WTC11 (cell line): Measurements from ENCODE around the gene GAB2. TPM values are rescaled to one million over a fixed set of nuclear protein-coding genes. Genes with fewer than 3 reads are reported as not detected.

Source experiments
- ATAC-seq: fragments of 200-7000 bp; cut with Tn5 transposase; 2 replicates; pipeline ENCODE4 v1.10.0; 2021; ENCODE audit warnings: mild to moderate bottlenecking, moderate library complexity
- CTCF ChIA-PET: fragments of 300-600 bp; sonication (Branson Sonifier 250); formaldehyde crosslinking; loops from one replicate; lab custom pipeline; 2021; ENCODE audit warnings: antibody characterized with exemption; lab: Charles Lee
- POLR2A ChIA-PET: fragments of 350-600 bp; sonication (Branson Sonifier 250); formaldehyde crosslinking; loops from one replicate; lab custom pipeline; 2021; ENCODE audit warnings: antibody characterized with exemption; lab: Charles Lee
- DNase-seq: peaks from one replicate; pipeline ENCODE4 v3.0.0; 2021; ENCODE audit warnings: low spot score
- H3K27ac Mint-ChIP-seq: 2 replicates; pipeline ENCODE4 v1.8.0; 2021; ENCODE audit warnings: mixed read lengths
- H3K27me3 Mint-ChIP-seq: 2 replicates; pipeline ENCODE4 v1.8.0; 2021; ENCODE audit warnings: low read depth, mild to moderate bottlenecking, moderate library complexity, mixed read lengths
- H3K36me3 Mint-ChIP-seq: 2 replicates; pipeline ENCODE4 v1.8.0; 2021; ENCODE audit warnings: mixed read lengths
- H3K4me1 Mint-ChIP-seq: 2 replicates; pipeline ENCODE4 v1.8.0; 2022; ENCODE audit warnings: mixed read lengths
- H3K4me3 Mint-ChIP-seq: 2 replicates; pipeline ENCODE4 v1.8.0; 2021; ENCODE audit warnings: mild to moderate bottlenecking, moderate library complexity, mixed read lengths
- H3K9me3 Mint-ChIP-seq: 2 replicates; pipeline ENCODE4 v1.8.0; 2021; ENCODE audit warnings: mixed read lengths
- FOXK1 ChIP-seq: sonication (generic); formaldehyde crosslinking; IDR thresholded peaks from 2 replicates; pipeline ENCODE4 v1.8.0; 2022; ENCODE audit warnings: mild to moderate bottlenecking, moderate library complexity, missing genetic modification reagents
- GTF2I ChIP-seq: fragments of 250-450 bp; sonication (Bioruptor Pico); conservative IDR thresholded peaks from 2 replicates; pipeline ENCODE4 v1.4.0; 2021; ENCODE audit warnings: mild to moderate bottlenecking
- HMGA2 ChIP-seq: fragments of 250-450 bp; sonication (Bioruptor Pico); IDR thresholded peaks from 2 replicates; pipeline ENCODE4 v1.4.0; 2021; ENCODE audit warnings: mild to moderate bottlenecking, moderate library complexity
- IRF2 ChIP-seq: sonication (generic); formaldehyde crosslinking; IDR thresholded peaks from 2 replicates; pipeline ENCODE4 v1.8.0; 2022; ENCODE audit warnings: low read depth, missing genetic modification reagents, borderline replicate concordance
- JAZF1 ChIP-seq: fragments of 250-450 bp; sonication (Bioruptor Pico); IDR thresholded peaks from 2 replicates; pipeline ENCODE4 v1.9.0; 2021; ENCODE audit warnings: moderate library complexity, mild to moderate bottlenecking, inconsistent platforms
- NFYB ChIP-seq: sonication (generic); formaldehyde crosslinking; conservative IDR thresholded peaks from 2 replicates; pipeline ENCODE4 v1.8.0; 2022; ENCODE audit warnings: low read depth, missing genetic modification reagents
- NR3C1 ChIP-seq: sonication (generic); formaldehyde crosslinking; conservative IDR thresholded peaks from 2 replicates; pipeline ENCODE4 v1.8.1; 2023; ENCODE audit warnings: low read depth, mild to moderate bottlenecking, missing genetic modification reagents
- PRRX2 ChIP-seq: fragments of 250-450 bp; sonication (Bioruptor Pico); IDR thresholded peaks from 2 replicates; pipeline ENCODE4 v1.8.0; 2021; ENCODE audit warnings: mild to moderate bottlenecking
- RORB ChIP-seq: fragments of 250-450 bp; sonication (Bioruptor Pico); IDR thresholded peaks from 2 replicates; pipeline ENCODE4 v1.9.0; 2021; ENCODE audit warnings: mild to moderate bottlenecking
- TCF7 ChIP-seq: sonication (generic); formaldehyde crosslinking; IDR thresholded peaks from 2 replicates; pipeline ENCODE4 v1.8.0; 2022; ENCODE audit warnings: mild to moderate bottlenecking, low read depth, missing genetic modification reagents, moderate library complexity
- TEAD4 ChIP-seq: sonication (generic); formaldehyde crosslinking; IDR thresholded peaks from 2 replicates; pipeline ENCODE4 v1.8.0; 2022; ENCODE audit warnings: mild to moderate bottlenecking, missing genetic modification reagents
- ZNF138 ChIP-seq: sonication (generic); formaldehyde crosslinking; conservative IDR thresholded peaks from 2 replicates; pipeline ENCODE4 v1.8.1; 2022; ENCODE audit warnings: mild to moderate bottlenecking, moderate library complexity, missing genetic modification reagents
- ZNF219 ChIP-seq: sonication (generic); formaldehyde crosslinking; IDR thresholded peaks from 2 replicates; pipeline ENCODE4 v1.8.0; 2023; ENCODE audit warnings: missing genetic modification reagents, mild to moderate bottlenecking, borderline replicate concordance
- ZNF281 ChIP-seq: sonication (generic); formaldehyde crosslinking; IDR thresholded peaks from 2 replicates; pipeline ENCODE4 v1.8.0; 2023; ENCODE audit warnings: mild to moderate bottlenecking, missing genetic modification reagents
- ZNF317 ChIP-seq: sonication (generic); formaldehyde crosslinking; IDR thresholded peaks from 2 replicates; pipeline ENCODE4 v1.8.1; 2023; ENCODE audit warnings: low read depth, mild to moderate bottlenecking, moderate library complexity, missing genetic modification reagents, borderline replicate concordance
- ZNF423 ChIP-seq: fragments of 250-450 bp; sonication (Bioruptor Pico); IDR thresholded peaks from 2 replicates; pipeline ENCODE4 v2.1.2; 2022; ENCODE audit warnings: mild to moderate bottlenecking, moderate library complexity
- ZNF671 ChIP-seq: fragments of 250-450 bp; sonication (Bioruptor Pico); IDR thresholded peaks from 2 replicates; pipeline ENCODE4 v1.8.0; 2021; ENCODE audit warnings: mild to moderate bottlenecking
- total RNA-seq: library from RNA; stranded (reverse); gene quantifications from 3 replicates; pipeline ENCODE4 v1.2.3, GENCODE V29; 2021
- TF ChIP-seq, protein P1 (sequence below): sonication (generic); formaldehyde crosslinking; IDR thresholded peaks from 2 replicates; pipeline ENCODE4 v1.8.0; 2023; ENCODE audit warnings: missing genetic modification reagents
- TF ChIP-seq, protein P2 (sequence below): sonication (generic); formaldehyde crosslinking; IDR thresholded peaks from 2 replicates; pipeline ENCODE4 v1.8.1; 2023; ENCODE audit warnings: mild to moderate bottlenecking, moderate library complexity, missing genetic modification reagents
- TF ChIP-seq, protein P3 (sequence below): fragments of 250-450 bp; sonication (Bioruptor Pico); IDR thresholded peaks from 2 replicates; pipeline ENCODE4 v1.8.0; 2021; ENCODE audit warnings: mild to moderate bottlenecking
- TF ChIP-seq, protein P4 (sequence below): sonication (generic); formaldehyde crosslinking; conservative IDR thresholded peaks from 2 replicates; pipeline ENCODE4 v1.8.1; 2023; ENCODE audit warnings: mild to moderate bottlenecking, low read depth, missing genetic modification reagents, moderate library complexity
- TF ChIP-seq, protein P5 (sequence below): sonication (generic); formaldehyde crosslinking; IDR thresholded peaks from 2 replicates; pipeline ENCODE4 v1.8.0; 2023; ENCODE audit warnings: missing genetic modification reagents, mild to moderate bottlenecking, borderline replicate concordance

The GAB2 gene
- total RNA-seq, 1 experiment from 2014 or later, result 10.6 TPM

DNA sequence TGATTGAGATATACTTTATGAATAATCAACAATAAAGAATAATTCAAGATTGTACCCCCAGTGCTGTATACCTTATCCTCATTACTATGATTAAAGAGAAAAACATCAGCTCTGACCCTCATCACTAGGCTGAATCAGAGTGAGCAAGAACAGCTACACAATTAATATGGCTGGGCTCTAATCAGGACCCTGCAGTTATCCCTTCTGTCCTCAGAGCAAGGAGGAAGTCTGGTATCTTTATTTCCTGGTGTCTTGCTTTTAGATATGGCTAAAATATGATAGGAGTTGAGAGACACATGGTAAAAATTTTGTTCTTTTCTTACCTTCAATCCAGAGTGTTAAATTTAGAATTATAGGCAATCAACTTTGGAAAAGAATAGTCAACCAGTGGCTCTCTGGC, 28.6 kb upstream of the GAB2 start:
- ATAC-seq (no peak), DNase-seq (no peak)
- Mint-ChIP-seq H3K27me3 (no peaks in the 10 kb centered on the region), H3K4me1 (no peaks in the 10 kb centered on the region), H3K9me3 (no peaks in the 10 kb centered on the region), H3K36me3 (peaks cover 12% of the 10 kb centered on the region), H3K4me3 (no peak overlapping the region), H3K27ac (no peak overlapping the region)
- no peak for TF ChIP-seq GTF2I (CRISPR knock-in tag)
- no peak for TF ChIP-seq PRRX2
- TF ChIP-seq ZNF671 (CRISPR knock-in tag), result no peak
- TF ChIP-seq NR3C1 (CRISPR knock-in tag), result no peak
- no peak for TF ChIP-seq ZNF423 (CRISPR knock-in tag)
- TF ChIP-seq, protein P1, sequence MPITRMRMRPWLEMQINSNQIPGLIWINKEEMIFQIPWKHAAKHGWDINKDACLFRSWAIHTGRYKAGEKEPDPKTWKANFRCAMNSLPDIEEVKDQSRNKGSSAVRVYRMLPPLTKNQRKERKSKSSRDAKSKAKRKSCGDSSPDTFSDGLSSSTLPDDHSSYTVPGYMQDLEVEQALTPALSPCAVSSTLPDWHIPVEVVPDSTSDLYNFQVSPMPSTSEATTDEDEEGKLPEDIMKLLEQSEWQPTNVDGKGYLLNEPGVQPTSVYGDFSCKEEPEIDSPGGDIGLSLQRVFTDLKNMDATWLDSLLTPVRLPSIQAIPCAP, result no peak
- TF ChIP-seq FOXK1 (CRISPR knock-in tag), result no peak
- TF ChIP-seq IRF2 (CRISPR knock-in tag), result no peak
- TF ChIP-seq, protein P2, sequence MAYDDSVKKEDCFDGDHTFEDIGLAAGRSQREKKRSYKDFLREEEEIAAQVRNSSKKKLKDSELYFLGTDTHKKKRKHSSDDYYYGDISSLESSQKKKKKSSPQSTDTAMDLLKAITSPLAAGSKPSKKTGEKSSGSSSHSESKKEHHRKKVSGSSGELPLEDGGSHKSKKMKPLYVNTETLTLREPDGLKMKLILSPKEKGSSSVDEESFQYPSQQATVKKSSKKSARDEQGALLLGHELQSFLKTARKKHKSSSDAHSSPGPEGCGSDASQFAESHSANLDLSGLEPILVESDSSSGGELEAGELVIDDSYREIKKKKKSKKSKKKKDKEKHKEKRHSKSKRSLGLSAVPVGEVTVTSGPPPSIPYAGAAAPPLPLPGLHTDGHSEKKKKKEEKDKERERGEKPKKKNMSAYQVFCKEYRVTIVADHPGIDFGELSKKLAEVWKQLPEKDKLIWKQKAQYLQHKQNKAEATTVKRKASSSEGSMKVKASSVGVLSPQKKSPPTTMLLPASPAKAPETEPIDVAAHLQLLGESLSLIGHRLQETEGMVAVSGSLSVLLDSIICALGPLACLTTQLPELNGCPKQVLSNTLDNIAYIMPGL, result no peak
- no peak for TF ChIP-seq RORB (CRISPR knock-in tag)
- TF ChIP-seq ZNF317 (CRISPR knock-in tag), result no peak
- TF ChIP-seq ZNF219, result no peak
- no peak for TF ChIP-seq ZNF138 (CRISPR knock-in tag)
- no peak for TF ChIP-seq ZNF281 (CRISPR knock-in tag)
- TF ChIP-seq JAZF1 (CRISPR knock-in tag), result no peak
- TF ChIP-seq, protein P3, sequence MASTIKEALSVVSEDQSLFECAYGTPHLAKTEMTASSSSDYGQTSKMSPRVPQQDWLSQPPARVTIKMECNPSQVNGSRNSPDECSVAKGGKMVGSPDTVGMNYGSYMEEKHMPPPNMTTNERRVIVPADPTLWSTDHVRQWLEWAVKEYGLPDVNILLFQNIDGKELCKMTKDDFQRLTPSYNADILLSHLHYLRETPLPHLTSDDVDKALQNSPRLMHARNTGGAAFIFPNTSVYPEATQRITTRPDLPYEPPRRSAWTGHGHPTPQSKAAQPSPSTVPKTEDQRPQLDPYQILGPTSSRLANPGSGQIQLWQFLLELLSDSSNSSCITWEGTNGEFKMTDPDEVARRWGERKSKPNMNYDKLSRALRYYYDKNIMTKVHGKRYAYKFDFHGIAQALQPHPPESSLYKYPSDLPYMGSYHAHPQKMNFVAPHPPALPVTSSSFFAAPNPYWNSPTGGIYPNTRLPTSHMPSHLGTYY (CRISPR knock-in tag), result no peak
- no peak for TF ChIP-seq TCF7
- TF ChIP-seq, protein P4, sequence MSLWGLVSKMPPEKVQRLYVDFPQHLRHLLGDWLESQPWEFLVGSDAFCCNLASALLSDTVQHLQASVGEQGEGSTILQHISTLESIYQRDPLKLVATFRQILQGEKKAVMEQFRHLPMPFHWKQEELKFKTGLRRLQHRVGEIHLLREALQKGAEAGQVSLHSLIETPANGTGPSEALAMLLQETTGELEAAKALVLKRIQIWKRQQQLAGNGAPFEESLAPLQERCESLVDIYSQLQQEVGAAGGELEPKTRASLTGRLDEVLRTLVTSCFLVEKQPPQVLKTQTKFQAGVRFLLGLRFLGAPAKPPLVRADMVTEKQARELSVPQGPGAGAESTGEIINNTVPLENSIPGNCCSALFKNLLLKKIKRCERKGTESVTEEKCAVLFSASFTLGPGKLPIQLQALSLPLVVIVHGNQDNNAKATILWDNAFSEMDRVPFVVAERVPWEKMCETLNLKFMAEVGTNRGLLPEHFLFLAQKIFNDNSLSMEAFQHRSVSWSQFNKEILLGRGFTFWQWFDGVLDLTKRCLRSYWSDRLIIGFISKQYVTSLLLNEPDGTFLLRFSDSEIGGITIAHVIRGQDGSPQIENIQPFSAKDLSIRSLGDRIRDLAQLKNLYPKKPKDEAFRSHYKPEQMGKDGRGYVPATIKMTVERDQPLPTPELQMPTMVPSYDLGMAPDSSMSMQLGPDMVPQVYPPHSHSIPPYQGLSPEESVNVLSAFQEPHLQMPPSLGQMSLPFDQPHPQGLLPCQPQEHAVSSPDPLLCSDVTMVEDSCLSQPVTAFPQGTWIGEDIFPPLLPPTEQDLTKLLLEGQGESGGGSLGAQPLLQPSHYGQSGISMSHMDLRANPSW, result no peak
- ChIA-PET CTCF (interaction anchor here (1.0 kb wide), 1 partner anchor 14 kb away, joined by 7 read pairs; no protein-coding TSS in a partner anchor), POLR2A (no interaction called here)

DNA sequence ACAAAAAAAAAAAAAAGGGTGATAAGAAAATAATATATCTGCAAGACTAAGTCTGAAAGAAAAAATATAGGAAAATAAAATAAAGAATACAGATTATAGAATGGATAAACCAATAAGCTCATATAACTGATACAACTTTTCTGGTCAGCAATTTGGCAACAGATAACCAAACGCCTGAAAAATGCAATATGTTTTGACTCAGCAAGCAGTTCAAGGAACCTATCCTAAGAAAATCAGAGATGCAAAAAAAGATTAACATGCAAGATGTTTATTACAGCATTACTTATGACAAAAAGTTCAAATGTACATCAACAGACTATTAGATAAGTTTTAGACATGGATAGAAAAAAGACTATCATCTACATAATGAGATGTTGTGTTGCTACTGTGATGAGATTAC, 27.1 kb upstream of the GAB2 start:
- CTCF ChIA-PET, result no interaction called here
- no peaks in the 10 kb centered on the region for H3K4me1 Mint-ChIP-seq
- no peaks in the 10 kb centered on the region for H3K27me3 Mint-ChIP-seq
- no peak overlapping the region for H3K4me3 Mint-ChIP-seq
- DNase-seq, result no peak
- POLR2A ChIA-PET, result no interaction called here
- H3K9me3 Mint-ChIP-seq, result no peaks in the 10 kb centered on the region
- TF ChIP-seq TEAD4 (CRISPR knock-in tag), result no peak
- TF ChIP-seq, protein P5, sequence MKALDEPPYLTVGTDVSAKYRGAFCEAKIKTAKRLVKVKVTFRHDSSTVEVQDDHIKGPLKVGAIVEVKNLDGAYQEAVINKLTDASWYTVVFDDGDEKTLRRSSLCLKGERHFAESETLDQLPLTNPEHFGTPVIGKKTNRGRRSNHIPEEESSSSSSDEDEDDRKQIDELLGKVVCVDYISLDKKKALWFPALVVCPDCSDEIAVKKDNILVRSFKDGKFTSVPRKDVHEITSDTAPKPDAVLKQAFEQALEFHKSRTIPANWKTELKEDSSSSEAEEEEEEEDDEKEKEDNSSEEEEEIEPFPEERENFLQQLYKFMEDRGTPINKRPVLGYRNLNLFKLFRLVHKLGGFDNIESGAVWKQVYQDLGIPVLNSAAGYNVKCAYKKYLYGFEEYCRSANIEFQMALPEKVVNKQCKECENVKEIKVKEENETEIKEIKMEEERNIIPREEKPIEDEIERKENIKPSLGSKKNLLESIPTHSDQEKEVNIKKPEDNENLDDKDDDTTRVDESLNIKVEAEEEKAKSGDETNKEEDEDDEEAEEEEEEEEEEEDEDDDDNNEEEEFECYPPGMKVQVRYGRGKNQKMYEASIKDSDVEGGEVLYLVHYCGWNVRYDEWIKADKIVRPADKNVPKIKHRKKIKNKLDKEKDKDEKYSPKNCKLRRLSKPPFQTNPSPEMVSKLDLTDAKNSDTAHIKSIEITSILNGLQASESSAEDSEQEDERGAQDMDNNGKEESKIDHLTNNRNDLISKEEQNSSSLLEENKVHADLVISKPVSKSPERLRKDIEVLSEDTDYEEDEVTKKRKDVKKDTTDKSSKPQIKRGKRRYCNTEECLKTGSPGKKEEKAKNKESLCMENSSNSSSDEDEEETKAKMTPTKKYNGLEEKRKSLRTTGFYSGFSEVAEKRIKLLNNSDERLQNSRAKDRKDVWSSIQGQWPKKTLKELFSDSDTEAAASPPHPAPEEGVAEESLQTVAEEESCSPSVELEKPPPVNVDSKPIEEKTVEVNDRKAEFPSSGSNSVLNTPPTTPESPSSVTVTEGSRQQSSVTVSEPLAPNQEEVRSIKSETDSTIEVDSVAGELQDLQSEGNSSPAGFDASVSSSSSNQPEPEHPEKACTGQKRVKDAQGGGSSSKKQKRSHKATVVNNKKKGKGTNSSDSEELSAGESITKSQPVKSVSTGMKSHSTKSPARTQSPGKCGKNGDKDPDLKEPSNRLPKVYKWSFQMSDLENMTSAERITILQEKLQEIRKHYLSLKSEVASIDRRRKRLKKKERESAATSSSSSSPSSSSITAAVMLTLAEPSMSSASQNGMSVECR (CRISPR knock-in tag), result no peak
- TF ChIP-seq HMGA2, result no peak
- TF ChIP-seq NFYB, result no peak
- TF ChIP-seq, all 79 proteins: peak for 0
- Mint-ChIP-seq H3K27ac (no peak overlapping the region), H3K36me3 (peaks cover 17% of the 10 kb centered on the region)
- no peak for ATAC-seq
